ENCODE data around the gene ATP8B4. TPM values are rescaled to one million over a fixed set of nuclear protein-coding genes. Genes with fewer than 3 reads are reported as not detected.

Gene ATP8B4
- total and polyA plus RNA-seq, 11 donors, result 0.51 to 14.7 (median 2.1) TPM

GRCh38 chr15:50017522-50017921 is 101.5 kb downstream of the ATP8B4 start:
- peaks cover 0 to 8% (median 0%) of the 10 kb centered on the region in 12 donors for H3K9me3 ChIP-seq
- intact Hi-C loops (cut with DNase I), result no loop called here
- WGBS, 4 donors, result 64 to 79% (median 69%) methylated on average over 1 of the region's 1 CpG
- H3K27ac ChIP-seq, result no peak overlapping the region
- no peak for TF ChIP-seq CTCF (IDR thresholded peaks at IDR 0.05)
- TF ChIP-seq POLR2A (IDR thresholded peaks at IDR 0.05), result no peak
- ATAC-seq (no peak), DNase-seq (no peak)
- H3K27me3 ChIP-seq, result no peaks in the 10 kb centered on the region
- H3K4me3 ChIP-seq, result no peak overlapping the region
- peaks cover 0 to 7% (median 0%) of the 10 kb centered on the region in 12 donors for H3K4me1 ChIP-seq
- no peaks in the 10 kb centered on the region for H3K36me3 ChIP-seq

GRCh38 chr15:50016951-50017350 is 102.1 kb downstream of the ATP8B4 start:
- no peaks in the 10 kb centered on the region for H3K36me3 ChIP-seq
- H3K9me3 ChIP-seq, result peaks cover 0 to 8% (median 0%) of the 10 kb centered on the region in 12 donors
- DNase-seq (no peak), ATAC-seq (no peak)
- no peak overlapping the region for H3K27ac ChIP-seq
- 48 to 77% (median 64%) methylated on average over 2 of the region's 2 CpGs for WGBS, 4 donors
- intact Hi-C loops (cut with DNase I), result no loop called here
- H3K4me3 ChIP-seq, result no peak overlapping the region
- TF ChIP-seq CTCF (IDR thresholded peaks at IDR 0.05) (no peak), POLR2A (IDR thresholded peaks at IDR 0.05) (no peak)
- H3K27me3 ChIP-seq, result no peaks in the 10 kb centered on the region
- H3K4me1 ChIP-seq, result peaks cover 0 to 7% (median 0%) of the 10 kb centered on the region in 12 donors

- intact Hi-C loops (cut with DNase I), result no loop called here
- H3K27me3 ChIP-seq, result no peaks in the 10 kb centered on the region
- no peak for ATAC-seq
- H3K4me1 ChIP-seq, result peaks cover 0 to 6% (median 0%) of the 10 kb centered on the region in 12 donors
- no peak overlapping the region for H3K4me3 ChIP-seq
- H3K36me3 ChIP-seq, result no peaks in the 10 kb centered on the region
- H3K27ac ChIP-seq, result no peak overlapping the region
- no peak for TF ChIP-seq CTCF (IDR thresholded peaks at IDR 0.05)
- TF ChIP-seq POLR2A (IDR thresholded peaks at IDR 0.05), result no peak
- no peak for DNase-seq
- peaks cover 0 to 8% (median 0%) of the 10 kb centered on the region in 12 donors for H3K9me3 ChIP-seq
Measured at GRCh38 chr15:50012790-50013189, 106.2 kb downstream of the ATP8B4 start.

- no peak overlapping the region for H3K27ac ChIP-seq
- no peak for TF ChIP-seq CTCF (IDR thresholded peaks at IDR 0.05)
- no peak for TF ChIP-seq POLR2A (IDR thresholded peaks at IDR 0.05)
- no peaks in the 10 kb centered on the region for H3K36me3 ChIP-seq
- peaks cover 0 to 3% (median 0%) of the 10 kb centered on the region in 12 donors for H3K4me1 ChIP-seq
- intact Hi-C loops (cut with DNase I), result loop anchor here in 6 of 10 donors (5.0 to 10.0 kb wide), 7 partner anchors 125 to 865 kb away; partner anchors contain the start of genes DTWD1 (in 1 of the 6) and FAM227B (in 1 of the 6)
- no peaks in the 10 kb centered on the region for H3K27me3 ChIP-seq
- DNase-seq, result no peak
- no peak overlapping the region for H3K4me3 ChIP-seq
- peak in 2 of 4 donors; percentile 39 to 69 for ATAC-seq
- WGBS, 4 donors, result 31 to 61% (median 57%) methylated on average over 2 of the region's 2 CpGs
- H3K9me3 ChIP-seq, result no peaks in the 10 kb centered on the region
Measured at GRCh38 chr15:50009634-50010033, 109.4 kb downstream of the ATP8B4 start.
